ENCODE results near the gene SUMF1. TPM values are rescaled to one million over a fixed set of nuclear protein-coding genes. Genes with fewer than 3 reads are reported as not detected.

Gene SUMF1
- total RNA-seq, 1 experiment from 2014 or later: 81.4 TPM

GRCh38 chr3:4497843-4498324, 30.8 kb upstream of the SUMF1 start:
- no peak for DNase-seq (ENCODE audit: low read depth)

- DNase-seq (ENCODE audit: low read depth): no peak
Measured at GRCh38 chr3:4497005-4497692, 30.1 kb upstream of the SUMF1 start.

GRCh38 chr3:4496087-4496452, 29.0 kb upstream of the SUMF1 start:
- DNase-seq (ENCODE audit: low read depth): no peak

- DNase-seq (ENCODE audit: low read depth): no peak
Measured at GRCh38 chr3:4495294-4496086, 28.4 kb upstream of the SUMF1 start.

GRCh38 chr3:4494895-4495264, 27.8 kb upstream of the SUMF1 start:
- DNase-seq (ENCODE audit: low read depth): no peak

- peak; percentile 14 for DNase-seq (ENCODE audit: low read depth)
Measured at GRCh38 chr3:4493941-4494894, 27.1 kb upstream of the SUMF1 start.

- DNase-seq (ENCODE audit: low read depth): peak; percentile 99
Measured at GRCh38 chr3:4493014-4493940, 26.2 kb upstream of the SUMF1 start, which contains the start of gene ITPR1. ITPR1 (plus strand) TSS chr3:4493348; CDS start chr3:4516492, 23,144 bp downstream.

- DNase-seq (ENCODE audit: low read depth): peak; percentile 58
Measured at GRCh38 chr3:4492208-4493013, 25.3 kb upstream of the SUMF1 start.

- no peak for DNase-seq (ENCODE audit: low read depth)
Measured at GRCh38 chr3:4491855-4492207, 24.8 kb upstream of the SUMF1 start.

GRCh38 chr3:4478261-4478660, 11.2 kb upstream of the SUMF1 start:
- no peak for DNase-seq (ENCODE audit: low read depth)

- DNase-seq (ENCODE audit: low read depth): peak; percentile 26
Measured at GRCh38 chr3:4476496-4476895, 9.4 kb upstream of the SUMF1 start.

GRCh38 chr3:4475804-4476203, 8.7 kb upstream of the SUMF1 start:
- DNase-seq (ENCODE audit: low read depth): no peak

GRCh38 chr3:4474683-4475490, 7.8 kb upstream of the SUMF1 start:
- DNase-seq (ENCODE audit: low read depth): peak; percentile 92

GRCh38 chr3:4472766-4473165, 5.7 kb upstream of the SUMF1 start:
- DNase-seq (ENCODE audit: low read depth): no peak

- DNase-seq (ENCODE audit: low read depth): no peak
Measured at GRCh38 chr3:4472312-4472711, 5.2 kb upstream of the SUMF1 start.

GRCh38 chr3:4471907-4472306, 4.8 kb upstream of the SUMF1 start:
- DNase-seq (ENCODE audit: low read depth): no peak

GRCh38 chr3:4467522-4467867, 426 bp upstream of the SUMF1 start:
- DNase-seq (ENCODE audit: low read depth): no peak

- no peak for DNase-seq (ENCODE audit: low read depth)
Measured at GRCh38 chr3:4464576-4464975, 2.5 kb downstream of the SUMF1 start.

GRCh38 chr3:4462369-4463040, 4.6 kb downstream of the SUMF1 start:
- no peak for DNase-seq (ENCODE audit: low read depth)

Data from LHCN-M2 (cell line).